GF-D8 (cell line): ENCODE results near the gene H6PD.
"Not testable (repeated sequence)": the region's sequence is repeated elsewhere in the genome, so short reads cannot be mapped to it uniquely, and the experiment has no call there.

ENCODE experiments used
- DNase-seq: peaks from one replicate; lab custom pipeline; 2025; lab: John Stamatoyannopoulos, UW

The H6PD gene

GRCh38 chr1:9298282-9298681, 63.7 kb downstream of the H6PD start:
- no peak for DNase-seq

GRCh38 chr1:9299571-9300541, 65.3 kb downstream of the H6PD start:
- DNase-seq = not testable (repeated sequence)

- DNase-seq = no peak
Observed at GRCh38 chr1:9300573-9300972, 66.0 kb downstream of the H6PD start.

GRCh38 chr1:9302745-9303524, 68.4 kb downstream of the H6PD start:
- no peak for DNase-seq

- DNase-seq = no peak
Observed at GRCh38 chr1:9303916-9304315, 69.3 kb downstream of the H6PD start.

GRCh38 chr1:9305216-9305615, 70.6 kb downstream of the H6PD start:
- no peak for DNase-seq

- no peak for DNase-seq
Observed at GRCh38 chr1:9306006-9306405, 71.4 kb downstream of the H6PD start.

- no peak for DNase-seq
Observed at GRCh38 chr1:9307303-9307702, 72.7 kb downstream of the H6PD start.

GRCh38 chr1:9308236-9308785, 73.7 kb downstream of the H6PD start:
- DNase-seq = no peak

GRCh38 chr1:9309080-9309479, 74.5 kb downstream of the H6PD start:
- no peak for DNase-seq

GRCh38 chr1:9309991-9310390, 75.4 kb downstream of the H6PD start:
- no peak for DNase-seq

GRCh38 chr1:9311029-9311428, 76.5 kb downstream of the H6PD start:
- no peak for DNase-seq

GRCh38 chr1:9311479-9311878, 76.9 kb downstream of the H6PD start:
- no peak for DNase-seq

GRCh38 chr1:9312168-9312720, 77.7 kb downstream of the H6PD start:
- no peak for DNase-seq

GRCh38 chr1:9313576-9313975, 79.0 kb downstream of the H6PD start:
- DNase-seq = no peak

GRCh38 chr1:9314111-9314510, 79.5 kb downstream of the H6PD start:
- DNase-seq = no peak

- no peak for DNase-seq
Observed at GRCh38 chr1:9314711-9315379, 80.3 kb downstream of the H6PD start.

- no peak for DNase-seq
Observed at GRCh38 chr1:9315411-9316079, 81.0 kb downstream of the H6PD start.

- DNase-seq = no peak
Observed at GRCh38 chr1:9316080-9316444, 81.5 kb downstream of the H6PD start.

- no peak for DNase-seq
Observed at GRCh38 chr1:9316512-9316911, 81.9 kb downstream of the H6PD start.

GRCh38 chr1:9317072-9317471, 82.5 kb downstream of the H6PD start:
- no peak for DNase-seq
